ENCODE data around the gene HIPK1.
A peak's percentile ranks its signal among the peaks of the same experiment; 100 is the strongest.

The HIPK1 gene

GRCh38 chr1:113928941-113929749, at the start of gene HIPK1:
Gene HIPK1 (plus strand): TSS chr1:113929324.
- peak; percentile 88 for DNase-seq (ENCODE audit: low read depth)

GRCh38 chr1:113879739-113880038, 49.4 kb upstream of the HIPK1 start:
- no peak for DNase-seq (ENCODE audit: low read depth)

- no peak for DNase-seq (ENCODE audit: low read depth)
Measured at GRCh38 chr1:113881661-113882060, 47.5 kb upstream of the HIPK1 start.

GRCh38 chr1:113886417-113887401, 42.4 kb upstream of the HIPK1 start:
- no peak for DNase-seq (ENCODE audit: low read depth)

GRCh38 chr1:113887402-113888175, 41.5 kb upstream of the HIPK1 start, which contains the start of gene BCL2L15:
Gene BCL2L15 (minus strand): TSS chr1:113887581. CDS start chr1:113887375, 206 bp downstream.
- no peak for DNase-seq (ENCODE audit: low read depth)

- DNase-seq (ENCODE audit: low read depth) = no peak
Measured at GRCh38 chr1:113890816-113891215, 38.3 kb upstream of the HIPK1 start.

- no peak for DNase-seq (ENCODE audit: low read depth)
Measured at GRCh38 chr1:113891631-113892220, 37.4 kb upstream of the HIPK1 start.

GRCh38 chr1:113893267-113893666, 35.9 kb upstream of the HIPK1 start:
- no peak for DNase-seq (ENCODE audit: low read depth)

GRCh38 chr1:113895098-113895497, 34.0 kb upstream of the HIPK1 start:
- DNase-seq (ENCODE audit: low read depth) = no peak

- DNase-seq (ENCODE audit: low read depth) = no peak
Measured at GRCh38 chr1:113895961-113896360, 33.2 kb upstream of the HIPK1 start.

GRCh38 chr1:113898241-113898814, 30.8 kb upstream of the HIPK1 start:
- DNase-seq (ENCODE audit: low read depth) = no peak

- DNase-seq (ENCODE audit: low read depth) = no peak
Measured at GRCh38 chr1:113899111-113899510, 30.0 kb upstream of the HIPK1 start.

GRCh38 chr1:113901191-113901590, 27.9 kb upstream of the HIPK1 start:
- no peak for DNase-seq (ENCODE audit: low read depth)

GRCh38 chr1:113903501-113904292, 25.4 kb upstream of the HIPK1 start:
- DNase-seq (ENCODE audit: low read depth) = no peak

- DNase-seq (ENCODE audit: low read depth) = no peak
Measured at GRCh38 chr1:113904293-113904673, 24.8 kb upstream of the HIPK1 start.

- peak; percentile 93 for DNase-seq (ENCODE audit: low read depth)
Measured at GRCh38 chr1:113904674-113905434, 24.3 kb upstream of the HIPK1 start, which contains the start of the genes AP4B1 and DCLRE1B. Gene AP4B1 (minus strand): TSS chr1:113904799. CDS start chr1:113904717, 82 bp downstream. Gene DCLRE1B (plus strand): TSS chr1:113905326. CDS start chr1:113905587, 261 bp downstream.

- no peak for DNase-seq (ENCODE audit: low read depth)
Measured at GRCh38 chr1:113905435-113905861, 23.7 kb upstream of the HIPK1 start.

- DNase-seq (ENCODE audit: low read depth) = no peak
Measured at GRCh38 chr1:113912594-113913311, 16.4 kb upstream of the HIPK1 start.

GRCh38 chr1:113913312-113913668, 15.8 kb upstream of the HIPK1 start:
- DNase-seq (ENCODE audit: low read depth) = no peak
